ENCODE results near the gene CD81.

The CD81 gene

DNA sequence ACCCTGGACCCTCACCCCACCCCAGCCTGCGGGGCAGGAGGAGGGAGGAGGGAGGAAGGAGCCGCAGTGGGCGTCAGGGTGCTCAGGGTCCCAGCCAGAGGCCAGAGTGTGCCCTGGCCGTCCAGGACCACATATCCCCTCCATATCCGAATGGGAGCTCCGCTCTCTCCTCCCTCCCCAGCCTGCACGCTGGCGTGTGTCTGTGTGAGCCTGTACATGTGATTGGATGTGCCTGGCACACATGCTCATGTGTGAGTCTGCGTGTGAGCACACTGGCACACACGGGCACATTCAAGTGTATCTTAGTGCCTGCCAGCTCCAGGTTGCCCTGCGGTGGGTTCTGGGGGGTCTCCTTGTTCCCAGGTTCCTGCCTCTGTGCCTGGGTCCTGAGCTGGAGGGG, 31.6 kb downstream of the CD81 start:
- no peak for DNase-seq

- no peak for DNase-seq
These were observed 32.0 kb downstream of the CD81 start for GRCh38 chr11:2409126-2409525.

DNA sequence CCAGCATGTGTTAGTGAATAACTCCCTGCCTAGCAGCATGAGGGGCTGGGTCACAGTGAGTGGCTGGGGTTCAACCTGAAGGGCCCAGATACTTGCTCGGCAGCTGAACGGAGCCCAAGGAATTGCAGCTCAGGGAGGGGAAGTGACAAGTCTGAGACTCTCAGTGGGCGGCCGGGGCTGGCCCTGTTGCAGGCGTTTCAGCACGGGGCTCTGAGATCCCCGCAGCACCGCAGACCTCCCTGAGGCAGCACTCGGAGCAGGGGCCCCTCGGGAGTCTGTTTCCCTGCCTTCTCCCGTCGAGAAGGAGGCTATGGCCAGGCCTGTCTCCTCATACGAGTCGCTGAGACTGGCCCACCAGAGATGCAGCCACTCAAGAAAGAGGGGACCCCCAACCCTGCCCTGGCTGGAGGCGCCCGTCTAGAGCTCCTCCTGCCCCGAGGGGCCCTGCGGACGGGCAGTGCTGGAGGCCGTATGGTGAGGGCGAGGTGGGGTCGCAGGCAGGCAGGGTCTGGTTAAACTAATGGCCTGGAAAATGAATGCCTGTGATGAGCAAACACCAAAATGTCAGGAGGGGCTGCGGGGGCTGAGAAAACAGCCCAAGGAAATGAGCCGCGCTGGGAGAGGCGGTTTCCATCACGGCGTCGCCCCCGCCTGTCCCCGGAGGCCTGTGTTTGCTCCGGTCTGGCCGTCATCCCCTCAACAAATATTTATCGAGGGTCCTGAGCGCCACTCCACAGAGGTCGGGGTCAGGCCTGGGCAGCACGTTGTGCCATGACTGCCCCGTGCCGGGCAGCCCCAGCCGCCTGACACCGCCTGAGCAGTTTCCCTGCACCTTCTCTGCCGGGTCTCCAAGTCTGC, 32.7 kb downstream of the CD81 start:
- DNase-seq, result no peak

GRCh38 chr11:2410616-2411015, 33.5 kb downstream of the CD81 start:
- DNase-seq, result no peak

DNA sequence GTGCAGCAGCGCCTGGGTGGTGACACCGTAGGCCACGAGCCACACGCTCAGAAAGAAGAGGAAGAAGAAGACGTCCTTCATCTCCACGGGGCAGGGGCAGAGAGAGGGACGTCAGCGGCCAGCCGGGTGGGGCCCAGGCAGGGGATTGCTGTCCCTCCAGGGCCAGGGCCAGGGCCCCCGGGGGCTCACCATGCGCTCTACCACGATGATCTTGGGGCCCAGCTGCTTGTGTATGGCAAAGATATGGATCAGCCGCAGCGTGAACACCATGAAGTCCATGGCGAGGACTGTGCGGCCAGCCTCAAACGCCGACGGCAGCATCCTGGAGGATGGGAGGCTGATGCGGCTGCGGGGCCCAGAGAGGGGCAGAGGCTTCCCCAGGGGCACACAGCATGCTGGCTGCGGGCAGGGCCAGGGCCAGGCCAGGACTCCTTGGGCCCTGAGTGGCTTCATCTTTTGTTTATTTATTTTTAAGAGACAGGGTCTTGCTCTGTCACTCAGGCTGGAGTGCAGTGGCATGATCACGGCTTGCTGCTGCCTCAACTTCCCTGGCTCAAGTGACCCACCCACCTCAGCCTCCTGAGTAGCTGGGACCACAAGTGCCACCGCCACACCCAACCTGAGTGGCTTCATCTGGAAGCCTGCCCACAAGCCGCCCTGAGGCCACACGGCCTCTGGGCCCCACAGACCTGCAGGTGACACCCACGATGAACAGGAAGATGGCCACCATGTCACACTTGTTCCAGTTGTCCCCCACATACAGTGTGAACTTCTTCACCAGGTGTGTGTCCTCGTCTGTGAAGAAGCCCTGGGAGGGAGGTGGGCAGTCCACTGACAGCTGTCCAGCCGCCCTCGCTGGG, 34.6 kb downstream of the CD81 start:
- no peak for DNase-seq

- no peak for DNase-seq
These were observed 35.2 kb downstream of the CD81 start for GRCh38 chr11:2412323-2412722.

- no peak for DNase-seq
These were observed 36.9 kb downstream of the CD81 start for GRCh38 chr11:2413742-2414579.

DNA sequence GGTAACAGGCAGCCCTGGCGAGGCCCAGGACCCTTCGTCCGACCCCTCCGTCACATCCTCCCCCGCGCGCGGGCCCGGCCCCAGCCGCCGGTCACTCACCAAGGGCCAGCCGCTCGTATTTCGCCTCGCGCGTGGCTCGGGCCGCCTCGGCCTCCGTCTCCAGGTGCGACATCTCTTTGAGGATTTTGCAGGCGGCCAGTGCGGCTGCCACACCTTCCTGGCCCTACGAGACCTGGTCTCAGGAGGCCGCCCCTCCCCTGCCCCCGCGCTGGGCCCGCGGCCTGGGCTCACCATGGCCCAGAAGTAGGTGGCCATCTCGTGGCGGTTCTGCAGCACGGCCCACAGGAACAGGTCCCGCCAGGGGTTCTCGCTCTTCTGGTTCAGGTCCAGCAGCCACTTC, 37.5 kb downstream of the CD81 start:
- DNase-seq, result no peak

DNA sequence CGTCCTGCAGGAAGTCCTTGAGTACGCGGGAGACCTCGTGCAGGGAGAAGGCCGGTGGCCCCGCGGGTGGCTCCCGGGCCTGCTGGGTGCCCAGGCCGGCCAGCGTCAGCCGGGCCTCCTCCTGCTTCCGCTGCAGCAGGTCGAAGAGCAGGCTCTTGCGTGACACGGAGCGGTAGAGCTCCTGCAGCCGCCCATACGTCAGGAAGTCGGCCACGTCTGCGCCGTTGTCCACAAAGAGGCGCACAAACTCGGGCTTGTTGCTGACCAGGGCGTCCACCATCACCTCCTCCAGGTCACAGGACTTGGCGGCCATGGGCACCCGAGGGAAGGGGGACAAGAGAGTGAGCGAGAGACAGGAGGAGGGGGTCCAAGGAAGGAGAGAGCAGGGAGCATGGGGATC, 38.1 kb downstream of the CD81 start:
- no peak for DNase-seq

DNA sequence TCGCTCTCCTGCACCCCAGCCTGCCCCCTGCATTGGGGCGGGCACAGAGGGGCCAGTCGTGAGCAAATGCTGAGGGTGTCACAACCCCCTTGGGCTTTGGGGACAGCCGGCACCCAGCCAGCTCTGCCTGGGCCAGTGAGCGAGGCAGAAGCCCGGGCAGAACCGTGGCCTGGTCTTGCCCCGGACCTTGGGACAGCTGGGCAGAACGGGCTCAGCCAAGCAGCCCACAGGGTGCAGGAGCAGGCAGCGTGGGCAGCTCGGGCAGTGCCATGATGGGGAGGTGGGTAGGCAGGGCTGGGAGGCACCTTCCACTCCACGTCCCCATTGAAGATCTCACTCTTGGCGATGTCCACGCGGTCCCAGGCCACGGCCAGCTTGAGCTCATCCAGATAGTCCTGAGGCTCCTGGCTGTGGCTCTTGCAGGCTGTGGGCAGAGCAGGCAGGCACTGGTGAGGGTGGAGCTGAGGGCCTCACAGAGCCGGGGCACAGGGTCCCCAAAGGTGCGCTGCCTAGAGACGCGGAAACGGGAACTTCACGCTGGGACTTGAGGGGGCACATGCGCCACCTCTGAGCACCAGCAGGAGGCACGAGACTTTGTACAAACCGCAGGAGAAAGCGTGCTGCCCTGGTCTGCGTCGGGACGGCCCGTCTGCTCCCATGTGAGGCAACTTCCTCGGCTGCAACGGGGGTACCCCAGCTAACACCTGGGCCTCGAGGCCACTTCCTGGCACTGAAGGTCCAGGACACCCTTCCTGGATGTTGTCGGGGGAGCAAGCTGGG, 38.7 kb downstream of the CD81 start:
- DNase-seq, result no peak

DNA sequence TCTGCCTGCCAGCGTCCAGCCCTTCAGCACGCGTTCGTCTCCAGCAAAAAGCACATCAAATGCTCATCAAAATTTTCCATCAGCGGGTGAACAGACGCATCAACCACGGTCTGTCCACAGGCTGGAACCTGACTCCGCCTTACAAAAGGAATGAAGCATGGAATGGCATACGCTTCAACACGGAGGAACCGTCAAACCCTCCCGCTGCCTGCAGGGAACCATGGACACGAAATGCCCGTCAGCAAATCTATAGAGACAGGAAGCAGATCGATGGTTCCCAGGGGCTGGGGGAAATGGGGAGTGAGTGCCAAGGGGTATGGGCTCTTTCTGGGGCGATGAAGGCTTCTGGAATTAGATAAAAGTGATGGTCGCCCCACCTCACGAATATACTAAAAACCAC, 39.7 kb downstream of the CD81 start:
- no peak for DNase-seq

DNA sequence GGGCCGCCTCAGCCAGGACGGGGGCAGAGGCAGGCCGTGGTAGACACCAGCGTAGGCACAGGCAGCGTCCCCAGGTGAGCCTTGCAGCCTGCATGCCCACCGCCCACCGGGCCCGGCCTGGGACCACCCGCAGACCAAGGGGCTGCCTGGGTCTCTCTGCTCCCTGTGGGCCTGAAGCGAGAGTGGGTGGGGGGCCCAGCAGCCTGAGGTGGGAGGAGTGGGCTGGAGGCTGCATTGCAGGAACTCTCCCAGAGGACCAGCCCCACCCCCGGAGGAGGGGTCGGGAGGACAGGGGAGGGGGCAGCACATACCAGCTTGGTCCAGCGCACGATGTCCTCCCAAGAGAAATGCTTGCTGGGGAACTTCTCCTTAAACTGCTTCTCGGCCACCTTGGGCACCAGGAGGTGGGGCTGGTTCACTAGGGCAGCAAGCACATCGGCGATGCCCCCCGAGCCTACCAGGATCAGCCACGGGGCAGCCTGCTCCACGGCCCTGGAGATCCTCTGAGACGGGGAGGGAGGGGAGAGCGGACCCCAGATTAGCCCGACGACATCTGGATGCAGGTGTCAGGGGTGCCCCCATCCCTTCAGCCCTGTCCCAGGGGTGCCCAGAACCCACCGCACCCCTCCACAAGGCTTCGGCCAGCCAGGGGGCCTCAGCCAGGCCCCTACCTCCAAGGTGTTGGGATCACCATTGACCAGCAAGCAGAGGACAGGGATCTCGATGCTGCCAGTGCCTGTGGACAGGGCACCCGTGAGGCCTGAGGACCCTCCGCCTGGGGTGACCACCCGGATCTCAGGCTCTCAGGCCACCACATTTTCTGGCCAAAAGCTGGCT, 41.0 kb downstream of the CD81 start:
- no peak for DNase-seq

- DNase-seq, result no peak
These were observed 41.7 kb downstream of the CD81 start for GRCh38 chr11:2418693-2419360.

DNA sequence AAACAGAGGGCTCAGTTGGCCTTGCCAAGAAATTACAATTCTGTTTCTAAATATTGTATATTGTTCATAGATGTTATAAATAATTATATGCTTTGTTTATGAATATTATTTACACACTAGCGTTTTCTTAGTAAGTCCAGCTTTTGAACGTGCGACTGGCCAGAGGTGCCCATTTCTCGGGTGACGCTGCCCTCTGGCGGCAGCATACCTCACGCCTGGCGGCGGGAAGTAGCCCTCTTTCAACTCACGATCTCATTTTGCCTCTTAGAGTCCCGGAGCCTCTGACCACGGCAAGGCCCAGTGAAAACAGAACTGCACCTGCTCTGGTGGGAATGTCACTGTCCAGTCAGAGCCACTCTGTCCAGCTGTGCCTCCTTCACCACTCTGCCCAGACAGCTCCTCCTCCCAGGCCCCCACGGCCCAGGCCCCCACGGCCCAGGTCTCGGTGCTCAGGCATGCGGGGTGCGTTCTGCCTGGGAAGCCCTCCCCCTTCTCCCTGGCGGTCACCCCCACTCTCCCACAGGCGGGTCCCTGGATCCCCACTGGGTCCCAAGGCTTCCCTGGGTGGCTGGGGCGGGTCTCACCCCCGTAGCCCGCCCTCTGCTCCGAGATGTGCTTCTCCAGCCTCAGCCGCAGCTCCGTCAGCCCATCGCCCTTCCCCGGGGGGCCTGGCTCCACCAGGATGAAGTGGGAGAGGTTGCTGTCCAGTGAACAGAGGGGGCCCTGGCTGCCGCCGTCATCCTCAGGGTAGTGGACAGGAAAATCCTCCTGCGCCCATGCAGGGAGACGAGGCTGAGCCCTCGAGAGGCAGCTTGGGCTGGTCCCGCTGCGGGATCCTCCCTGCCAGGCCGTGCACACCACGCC, 42.8 kb downstream of the CD81 start:
- peak; percentile 68 to 74 for DNase-seq

DNA sequence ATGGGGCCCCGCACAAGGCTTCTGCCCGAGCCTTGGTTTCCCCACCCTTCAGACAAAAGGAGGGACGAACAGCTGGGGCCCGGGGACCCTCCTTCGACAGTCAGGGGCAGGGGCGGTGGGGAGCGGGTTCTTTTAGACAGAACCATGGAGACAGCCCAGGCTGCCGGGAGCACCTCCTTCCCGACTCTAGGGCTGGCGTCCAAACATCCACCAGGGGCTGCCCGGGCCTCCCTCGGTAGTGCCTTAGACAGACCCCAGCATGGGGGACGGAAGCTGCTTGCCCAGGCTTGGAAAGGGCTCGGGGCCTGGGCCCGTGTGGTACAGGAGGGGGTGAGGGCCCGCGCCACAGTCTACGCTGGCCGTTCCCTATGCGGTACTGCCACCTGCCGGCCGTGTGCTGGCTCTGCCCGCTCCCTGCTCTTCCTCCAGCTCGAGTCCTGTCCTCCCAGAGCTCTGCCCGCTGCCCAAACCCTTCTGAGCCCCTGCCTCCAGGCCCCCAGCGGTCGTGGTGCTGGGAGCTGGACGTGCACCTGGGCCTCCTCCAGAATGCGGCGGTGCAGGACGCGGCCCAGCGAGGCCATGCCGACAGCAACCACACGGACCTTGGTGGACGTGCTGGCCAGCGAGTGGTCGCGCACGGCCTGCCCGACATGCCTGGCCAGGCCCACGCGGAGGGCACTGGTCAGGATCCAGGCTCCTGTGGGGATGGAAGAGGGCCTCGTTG, 43.6 kb downstream of the CD81 start:
- peak; percentile 76 to 79 for DNase-seq

DNA sequence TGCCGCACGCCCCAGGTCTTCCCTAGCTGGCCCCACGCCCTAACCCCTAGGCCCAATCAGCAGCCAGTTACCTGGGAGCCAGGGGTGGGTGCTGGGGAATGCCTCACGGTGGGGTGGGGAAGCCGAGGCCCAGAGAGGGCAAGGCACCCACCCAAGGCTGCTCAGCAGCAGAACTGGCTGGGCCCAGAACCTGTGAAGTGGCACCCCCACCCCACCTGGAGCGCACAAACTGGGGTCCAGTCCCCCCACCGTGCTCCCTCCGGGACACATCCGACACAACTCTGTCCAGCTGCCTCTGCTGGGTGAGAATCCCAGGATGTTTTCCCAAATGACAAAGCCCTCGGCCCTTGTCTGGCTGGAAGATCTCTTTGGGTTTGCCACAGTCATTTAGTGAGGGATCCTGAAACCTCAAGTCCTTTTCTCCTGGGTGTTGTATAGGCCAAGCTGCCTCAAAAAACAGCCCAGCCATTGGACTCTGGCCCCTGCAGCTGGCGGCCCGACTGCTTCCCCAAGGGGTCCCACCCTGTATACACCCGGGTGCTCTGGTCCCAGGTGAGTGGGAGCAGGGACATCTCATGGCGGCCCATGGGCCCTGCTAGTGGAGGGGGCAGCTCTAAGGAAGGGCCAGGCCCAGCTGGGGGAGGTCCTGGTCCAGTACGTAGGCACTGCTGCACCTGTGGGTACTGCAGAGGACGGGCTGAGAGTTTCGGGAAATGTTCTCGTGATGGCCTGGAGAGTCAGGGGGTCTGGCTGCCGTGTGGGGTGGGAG, 44.3 kb downstream of the CD81 start:
- DNase-seq, result no peak

DNA sequence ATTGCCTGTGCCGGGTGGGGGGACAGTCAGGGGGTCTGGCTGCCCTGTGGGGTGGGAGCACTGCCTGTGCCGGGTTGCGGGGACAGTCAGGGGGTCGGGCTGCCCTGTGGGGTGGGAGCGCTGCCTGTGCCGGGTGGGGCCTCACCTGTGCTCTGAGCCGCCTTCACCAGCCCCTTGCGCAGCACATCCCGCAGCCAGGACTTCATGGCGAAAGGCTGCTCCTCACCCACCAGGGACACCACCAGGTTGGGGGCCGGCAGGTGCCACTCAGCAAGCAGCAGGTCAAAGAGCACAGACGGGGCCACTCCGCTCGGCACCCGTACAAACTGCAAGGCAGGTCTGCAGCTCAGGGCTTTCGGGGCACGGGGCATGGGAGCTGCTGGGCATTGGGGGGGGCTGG, 44.9 kb downstream of the CD81 start:
- DNase-seq, result no peak

GRCh38 chr11:2422461-2423156, 45.5 kb downstream of the CD81 start:
- DNase-seq, result no peak

Measured in activated CD4-positive, alpha-beta T cell treated with anti-CD3 and anti-CD28 coated beads, Interleukin-2, amount 50 U/mL, for 48 hours (primary cell).